ENCODE measurements around the gene ARHGEF25. TPM values are rescaled to one million over a fixed set of nuclear protein-coding genes. Genes with fewer than 3 reads are reported as not detected.
A peak's percentile ranks its signal among the peaks of the same experiment; 100 is the strongest.

ARHGEF25 gene
- total RNA-seq, 2 donors from 2014 or later = 2.4 to 12.8 TPM

DNA sequence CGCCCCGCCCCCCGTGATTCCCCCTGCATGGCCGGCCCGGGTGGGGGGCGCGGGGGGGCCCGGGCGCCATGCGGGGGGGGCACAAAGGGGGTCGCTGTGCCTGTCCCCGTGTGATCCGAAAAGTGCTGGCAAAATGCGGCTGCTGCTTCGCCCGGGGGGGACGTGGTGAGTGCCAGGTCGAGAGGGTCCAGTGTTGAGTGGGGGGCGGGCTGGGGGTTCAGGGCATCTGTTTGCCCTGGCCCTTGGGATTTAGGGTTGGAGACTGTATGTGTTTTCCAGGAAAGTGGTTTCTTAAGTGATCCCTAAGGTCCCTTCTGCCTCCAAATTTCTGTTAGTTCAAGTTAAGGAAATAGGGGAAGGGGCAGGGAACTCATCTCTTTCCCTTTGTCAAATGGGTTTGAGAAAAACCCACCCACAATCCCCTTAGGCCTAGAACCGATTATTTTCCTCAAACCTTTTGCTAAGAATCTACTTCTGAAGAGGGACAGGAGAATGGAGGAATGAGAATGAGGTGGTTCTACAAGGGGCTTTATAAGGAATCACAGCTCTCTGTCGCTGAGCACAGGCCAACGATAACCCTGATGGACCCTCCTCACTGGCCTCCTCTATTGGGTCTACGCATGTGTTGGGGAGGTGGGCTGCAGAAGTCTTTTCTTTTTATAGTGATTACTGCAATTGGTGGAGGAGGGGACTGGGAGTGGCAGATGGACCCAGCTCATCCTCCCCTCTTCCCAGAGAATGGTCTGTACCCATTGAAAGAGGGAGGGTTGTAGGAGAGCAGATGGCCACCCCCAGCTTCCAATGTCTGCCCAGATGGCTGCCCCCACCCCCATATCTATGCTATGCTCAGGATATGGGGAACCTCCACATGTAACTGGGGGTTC lies 834 bp downstream of the ARHGEF25 start:
- Histone ChIP-seq H3K4me3 (peak overlapping the region; percentile 45), H3K9ac (ENCODE audit: low read depth in 2 of 2, low read length in 2 of 2) (peak overlapping the region in 1 of 2 donors; percentile 12), H3K27ac (peak overlapping the region; percentile 60), H3K9me3 (no peaks in the 10 kb centered on the region), H3K4me1 (no peaks in the 10 kb centered on the region), H3K36me3 (no peaks in the 10 kb centered on the region), H3K27me3 (peaks cover 24% of the 10 kb centered on the region)
- TF ChIP-seq, protein P1, sequence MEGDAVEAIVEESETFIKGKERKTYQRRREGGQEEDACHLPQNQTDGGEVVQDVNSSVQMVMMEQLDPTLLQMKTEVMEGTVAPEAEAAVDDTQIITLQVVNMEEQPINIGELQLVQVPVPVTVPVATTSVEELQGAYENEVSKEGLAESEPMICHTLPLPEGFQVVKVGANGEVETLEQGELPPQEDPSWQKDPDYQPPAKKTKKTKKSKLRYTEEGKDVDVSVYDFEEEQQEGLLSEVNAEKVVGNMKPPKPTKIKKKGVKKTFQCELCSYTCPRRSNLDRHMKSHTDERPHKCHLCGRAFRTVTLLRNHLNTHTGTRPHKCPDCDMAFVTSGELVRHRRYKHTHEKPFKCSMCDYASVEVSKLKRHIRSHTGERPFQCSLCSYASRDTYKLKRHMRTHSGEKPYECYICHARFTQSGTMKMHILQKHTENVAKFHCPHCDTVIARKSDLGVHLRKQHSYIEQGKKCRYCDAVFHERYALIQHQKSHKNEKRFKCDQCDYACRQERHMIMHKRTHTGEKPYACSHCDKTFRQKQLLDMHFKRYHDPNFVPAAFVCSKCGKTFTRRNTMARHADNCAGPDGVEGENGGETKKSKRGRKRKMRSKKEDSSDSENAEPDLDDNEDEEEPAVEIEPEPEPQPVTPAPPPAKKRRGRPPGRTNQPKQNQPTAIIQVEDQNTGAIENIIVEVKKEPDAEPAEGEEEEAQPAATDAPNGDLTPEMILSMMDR (IDR thresholded peaks at IDR 0.05) = no peak
- intact Hi-C loops (cut with DNase I) = no loop called here
- DNase-seq = no peak

DNA sequence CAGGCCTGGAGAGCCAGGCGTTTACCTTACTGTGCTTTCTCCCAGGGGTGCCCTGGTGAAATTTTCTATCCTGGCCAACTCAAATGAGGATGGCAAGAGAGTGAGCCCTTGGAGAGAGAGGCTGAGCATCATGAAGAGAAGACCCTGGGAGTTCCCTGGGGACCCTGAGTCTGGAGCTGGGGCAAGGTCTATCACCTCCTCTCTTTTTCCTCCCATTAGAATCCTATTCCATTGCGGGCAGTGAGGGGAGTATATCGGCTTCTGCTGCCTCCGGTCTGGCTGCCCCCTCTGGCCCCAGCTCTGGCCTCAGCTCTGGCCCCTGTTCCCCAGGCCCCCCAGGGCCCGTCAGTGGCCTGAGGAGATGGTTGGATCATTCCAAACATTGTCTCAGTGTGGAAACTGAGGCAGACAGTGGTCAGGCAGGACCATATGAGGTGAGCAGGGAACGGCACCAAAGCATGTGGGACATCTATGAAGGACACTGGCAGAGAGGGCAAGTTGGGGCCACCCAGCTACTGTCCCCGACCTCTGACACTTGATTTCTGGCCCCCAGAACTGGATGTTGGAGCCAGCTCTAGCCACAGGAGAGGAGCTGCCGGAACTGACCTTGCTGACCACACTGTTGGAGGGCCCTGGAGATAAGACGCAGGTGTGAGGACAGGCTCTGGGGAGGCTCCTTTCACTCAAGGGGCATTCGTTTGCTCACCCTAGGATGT lies 1.6 kb downstream of the ARHGEF25 start:
- H3K36me3 ChIP-seq = no peaks in the 10 kb centered on the region
- DNase-seq = no peak
- H3K9me3 ChIP-seq = no peaks in the 10 kb centered on the region
- TF ChIP-seq, protein P1 (IDR thresholded peaks at IDR 0.05) = no peak
- intact Hi-C loops (cut with DNase I) = no loop called here
- peaks cover 24% of the 10 kb centered on the region for H3K27me3 ChIP-seq
- H3K9ac ChIP-seq (ENCODE audit: low read depth in 2 of 2, low read length in 2 of 2) = no peak overlapping the region
- H3K4me1 ChIP-seq = no peaks in the 10 kb centered on the region
- H3K27ac ChIP-seq = no peak overlapping the region
- H3K4me3 ChIP-seq = no peak overlapping the region

DNA sequence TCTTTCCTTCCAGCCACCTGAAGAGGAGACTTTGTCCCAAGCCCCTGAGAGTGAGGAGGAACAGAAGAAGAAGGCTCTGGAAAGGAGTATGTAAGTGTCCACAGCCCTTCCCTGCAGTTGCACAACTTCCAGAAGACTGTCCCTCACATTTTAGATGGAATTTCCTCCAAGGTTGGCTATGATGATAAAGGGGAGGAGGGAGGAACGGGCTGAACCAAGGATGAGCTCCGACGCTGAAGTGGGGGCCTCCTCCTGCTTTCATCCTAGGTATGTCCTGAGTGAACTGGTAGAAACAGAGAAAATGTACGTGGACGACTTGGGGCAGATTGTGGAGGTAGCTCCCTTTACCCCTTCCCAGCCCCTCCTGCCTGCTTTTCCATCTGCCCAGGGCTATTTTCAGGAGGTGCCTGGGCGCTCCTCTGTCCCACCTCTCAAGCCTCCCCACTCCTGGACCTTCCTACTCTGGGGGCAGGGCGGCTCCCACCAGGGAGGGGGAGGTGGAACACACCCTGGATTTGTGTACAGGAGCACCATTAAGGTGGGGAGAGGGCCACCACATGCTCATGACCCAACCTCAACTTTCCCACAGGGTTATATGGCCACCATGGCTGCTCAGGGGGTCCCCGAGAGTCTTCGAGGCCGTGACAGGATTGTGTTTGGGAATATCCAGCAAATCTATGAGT lies 2.3 kb downstream of the ARHGEF25 start:
- DNase-seq = no peak
- intact Hi-C loops (cut with DNase I) = no loop called here
- Histone ChIP-seq H3K4me1 (no peaks in the 10 kb centered on the region), H3K36me3 (no peaks in the 10 kb centered on the region), H3K27ac (no peak overlapping the region), H3K4me3 (no peak overlapping the region), H3K9me3 (no peaks in the 10 kb centered on the region), H3K27me3 (peaks cover 24% of the 10 kb centered on the region), H3K9ac (ENCODE audit: low read depth in 2 of 2, low read length in 2 of 2) (no peak overlapping the region)
- TF ChIP-seq, protein P1 (IDR thresholded peaks at IDR 0.05) = no peak

DNA sequence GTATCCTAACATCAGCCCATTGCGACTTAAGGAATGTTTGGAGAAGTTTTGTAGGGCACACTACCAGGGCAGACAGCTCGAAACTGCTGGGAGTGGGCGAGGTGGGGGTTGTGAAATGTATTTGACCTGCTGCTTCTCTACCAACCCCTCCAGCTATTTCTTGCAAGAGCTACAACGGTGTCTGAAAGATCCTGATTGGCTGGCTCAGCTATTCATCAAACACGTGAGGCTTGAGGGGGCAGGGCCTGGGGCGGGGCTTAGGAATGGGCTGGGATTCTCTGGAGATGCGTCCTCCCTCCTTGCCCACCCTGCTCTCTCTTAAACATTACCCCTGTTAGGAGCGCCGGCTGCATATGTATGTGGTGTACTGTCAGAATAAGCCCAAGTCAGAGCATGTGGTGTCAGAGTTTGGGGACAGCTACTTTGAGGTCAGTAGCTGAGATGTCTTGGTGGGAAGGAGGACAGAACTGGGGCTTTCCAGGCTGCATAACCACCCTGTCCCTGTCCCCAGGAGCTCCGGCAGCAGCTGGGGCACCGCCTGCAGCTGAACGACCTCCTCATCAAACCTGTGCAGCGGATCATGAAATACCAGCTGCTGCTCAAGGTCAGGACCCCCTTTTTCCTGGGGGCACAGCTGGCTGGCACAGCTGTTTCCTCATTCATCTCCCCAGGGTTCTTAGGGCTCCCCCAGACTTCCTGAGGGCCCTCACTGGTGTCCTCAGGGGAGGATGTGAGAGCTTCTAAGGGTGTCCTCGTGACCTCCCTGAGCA lies 3.1 kb downstream of the ARHGEF25 start:
- H3K4me1 ChIP-seq = no peaks in the 10 kb centered on the region
- H3K9ac ChIP-seq (ENCODE audit: low read depth in 2 of 2, low read length in 2 of 2) = no peak overlapping the region
- no peak overlapping the region for H3K4me3 ChIP-seq
- H3K36me3 ChIP-seq = no peaks in the 10 kb centered on the region
- H3K27me3 ChIP-seq = peaks cover 27% of the 10 kb centered on the region
- no peak for DNase-seq
- no peaks in the 10 kb centered on the region for H3K9me3 ChIP-seq
- TF ChIP-seq, protein P1 (IDR thresholded peaks at IDR 0.05) = no peak
- intact Hi-C loops (cut with DNase I) = no loop called here
- no peak overlapping the region for H3K27ac ChIP-seq

All from colonic mucosa (tissue), 4 donors.